Measurements from ENCODE around the gene ATP13A3. TPM values are rescaled to one million over a fixed set of nuclear protein-coding genes. Genes with fewer than 3 reads are reported as not detected.
A peak's percentile ranks its signal among the peaks of the same experiment; 100 is the strongest.

Gene ATP13A3
- total and polyA plus RNA-seq, 10 donors: 10.3 to 142 (median 81.6) TPM

GRCh38 chr3:194379651-194380050 is 107.2 kb downstream of the ATP13A3 start:
- H3K4me1 ChIP-seq: peaks cover 0 to 4% (median 0%) of the 10 kb centered on the region in 6 donors
- no peak overlapping the region for H3K27ac ChIP-seq
- H3K9me3 ChIP-seq: no peaks in the 10 kb centered on the region
- H3K27me3 ChIP-seq (replicated peaks in 1 of 7): peaks cover 0 to 70% (median 0%) of the 10 kb centered on the region in 7 donors
- H3K36me3 ChIP-seq: no peaks in the 10 kb centered on the region
- intact Hi-C loops (cut with DNase I; ENCODE audit: low total_unique reads): no loop called here
- TF ChIP-seq POLR2A (IDR thresholded peaks at IDR 0.05) (no peak), POLR2AphosphoS5 (IDR thresholded peaks at IDR 0.05) (no peak)
- TF ChIP-seq, protein P1, sequence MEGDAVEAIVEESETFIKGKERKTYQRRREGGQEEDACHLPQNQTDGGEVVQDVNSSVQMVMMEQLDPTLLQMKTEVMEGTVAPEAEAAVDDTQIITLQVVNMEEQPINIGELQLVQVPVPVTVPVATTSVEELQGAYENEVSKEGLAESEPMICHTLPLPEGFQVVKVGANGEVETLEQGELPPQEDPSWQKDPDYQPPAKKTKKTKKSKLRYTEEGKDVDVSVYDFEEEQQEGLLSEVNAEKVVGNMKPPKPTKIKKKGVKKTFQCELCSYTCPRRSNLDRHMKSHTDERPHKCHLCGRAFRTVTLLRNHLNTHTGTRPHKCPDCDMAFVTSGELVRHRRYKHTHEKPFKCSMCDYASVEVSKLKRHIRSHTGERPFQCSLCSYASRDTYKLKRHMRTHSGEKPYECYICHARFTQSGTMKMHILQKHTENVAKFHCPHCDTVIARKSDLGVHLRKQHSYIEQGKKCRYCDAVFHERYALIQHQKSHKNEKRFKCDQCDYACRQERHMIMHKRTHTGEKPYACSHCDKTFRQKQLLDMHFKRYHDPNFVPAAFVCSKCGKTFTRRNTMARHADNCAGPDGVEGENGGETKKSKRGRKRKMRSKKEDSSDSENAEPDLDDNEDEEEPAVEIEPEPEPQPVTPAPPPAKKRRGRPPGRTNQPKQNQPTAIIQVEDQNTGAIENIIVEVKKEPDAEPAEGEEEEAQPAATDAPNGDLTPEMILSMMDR (IDR thresholded peaks at IDR 0.05 in 8 of 11, conservative IDR thresholded peaks at IDR 0.05 in 3 of 11): no peak
- DNase-seq: no peak
- no peak overlapping the region for H3K4me3 ChIP-seq
- WGBS, 5 donors: 87 to 91% (median 89%) methylated on average over 9 of the region's 9 CpGs

DNA sequence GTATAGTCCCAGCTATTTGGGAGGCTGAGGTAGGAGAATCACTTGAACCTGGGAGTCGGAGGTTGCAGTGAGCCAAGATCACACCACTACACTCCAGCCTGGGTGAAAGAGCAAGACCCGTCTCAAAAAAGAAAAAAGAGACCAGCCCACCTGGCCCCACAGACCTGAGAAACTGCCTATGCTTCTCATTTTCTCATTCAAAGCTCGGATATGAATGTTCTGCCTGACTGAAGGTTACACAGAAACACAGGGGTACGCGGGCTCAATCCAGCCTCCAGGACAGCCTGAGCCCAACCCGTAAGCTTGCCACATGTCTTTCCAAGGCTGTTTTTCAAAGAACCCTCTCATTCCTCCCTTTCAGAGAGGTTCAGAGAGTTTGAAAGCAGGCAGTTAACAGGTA is 107.6 kb downstream of the ATP13A3 start:
- Histone ChIP-seq H3K9me3 (no peaks in the 10 kb centered on the region), H3K36me3 (no peaks in the 10 kb centered on the region), H3K4me3 (no peak overlapping the region), H3K27me3 (replicated peaks in 1 of 7) (peaks cover 0 to 66% (median 0%) of the 10 kb centered on the region in 7 donors), H3K27ac (no peak overlapping the region), H3K4me1 (peaks cover 0 to 4% (median 0%) of the 10 kb centered on the region in 6 donors)
- TF ChIP-seq POLR2A (IDR thresholded peaks at IDR 0.05): no peak
- TF ChIP-seq, protein P1 (IDR thresholded peaks at IDR 0.05 in 8 of 11, conservative IDR thresholded peaks at IDR 0.05 in 3 of 11): no peak
- TF ChIP-seq POLR2AphosphoS5 (IDR thresholded peaks at IDR 0.05): no peak
- peak; percentile 33 for DNase-seq
- 89 to 97% (median 91%) methylated on average over 6 of the region's 6 CpGs for WGBS, 5 donors
- intact Hi-C loops (cut with DNase I; ENCODE audit: low total_unique reads): no loop called here

DNA sequence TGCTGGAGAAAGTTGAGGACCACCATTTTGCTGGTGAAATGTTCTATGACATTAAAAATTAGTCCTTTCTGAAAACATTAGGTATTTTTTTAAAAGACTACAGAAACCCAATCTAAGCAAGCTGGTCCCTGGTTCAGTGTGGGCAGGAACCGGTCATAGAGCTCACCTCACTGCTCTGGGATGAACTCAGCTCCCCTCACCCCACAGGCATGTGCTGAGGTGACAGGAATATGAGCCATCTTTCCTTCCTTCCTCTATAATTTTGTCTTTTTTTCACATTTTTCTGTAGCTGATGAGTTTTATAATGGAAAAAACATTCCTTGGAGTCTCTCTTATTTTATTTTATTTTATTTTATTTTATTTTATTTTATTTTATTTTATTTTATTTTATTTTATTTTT is 109.1 kb downstream of the ATP13A3 start:
- Histone ChIP-seq H3K27ac (no peak overlapping the region), H3K4me3 (no peak overlapping the region), H3K27me3 (replicated peaks in 1 of 7) (peaks cover 0 to 60% (median 0%) of the 10 kb centered on the region in 7 donors), H3K9me3 (no peaks in the 10 kb centered on the region), H3K36me3 (no peaks in the 10 kb centered on the region), H3K4me1 (peaks cover 0 to 4% (median 0%) of the 10 kb centered on the region in 6 donors)
- intact Hi-C loops (cut with DNase I; ENCODE audit: low total_unique reads): no loop called here
- TF ChIP-seq, protein P1 (IDR thresholded peaks at IDR 0.05 in 8 of 11, conservative IDR thresholded peaks at IDR 0.05 in 3 of 11): no peak
- TF ChIP-seq POLR2AphosphoS5 (IDR thresholded peaks at IDR 0.05) (no peak), POLR2A (IDR thresholded peaks at IDR 0.05) (no peak)
- no peak for DNase-seq
- WGBS, 5 donors: 71 to 95% (median 91%) methylated on average over 1 of the region's 1 CpG

GRCh38 chr3:194376241-194376560 is 110.6 kb downstream of the ATP13A3 start:
- no peaks in the 10 kb centered on the region for H3K9me3 ChIP-seq
- TF ChIP-seq POLR2A (IDR thresholded peaks at IDR 0.05) (no peak), POLR2AphosphoS5 (IDR thresholded peaks at IDR 0.05) (no peak)
- TF ChIP-seq, protein P1 (IDR thresholded peaks at IDR 0.05 in 8 of 11, conservative IDR thresholded peaks at IDR 0.05 in 3 of 11): no peak
- H3K27me3 ChIP-seq (replicated peaks in 1 of 7): peaks cover 0 to 55% (median 0%) of the 10 kb centered on the region in 7 donors
- no peak for DNase-seq
- H3K27ac ChIP-seq: no peak overlapping the region
- H3K4me1 ChIP-seq: peaks cover 0 to 4% (median 0%) of the 10 kb centered on the region in 6 donors
- intact Hi-C loops (cut with DNase I; ENCODE audit: low total_unique reads): no loop called here
- H3K4me3 ChIP-seq: no peak overlapping the region
- H3K36me3 ChIP-seq: no peaks in the 10 kb centered on the region
- WGBS, 5 donors: 88 to 94% (median 89%) methylated on average over 10 of the region's 10 CpGs

Measured in spleen (tissue), 11 donors.